HepG2 (cell line): ENCODE results near the gene SDK1. TPM values are rescaled to one million over a fixed set of nuclear protein-coding genes. Genes with fewer than 3 reads are reported as not detected.

ENCODE experiments used
- ATAC-seq: fragments of 200-7000 bp; cut with Tn5 transposase; 3 replicates; pipeline ENCODE4 v1.9.1; 2020; ENCODE audit warnings: mild to moderate bottlenecking, moderate library complexity
- BruUV-seq: library from RNA; stranded (reverse); fragments of 400-500 nt; replicated peaks from 2 replicates; lab custom pipeline; 2021; lab: Mats Ljungman, UMichigan
- CTCF ChIA-PET: fragments of 300-600 bp; formaldehyde crosslinking; extraction: SDS; loops from one replicate; lab custom pipeline; 2021; ENCODE audit warnings: low total read pairs, inconsistent platforms, low intra/inter-chr PET ratio; lab: Yijun Ruan, JAX
- POLR2A ChIA-PET: fragments of 350-600 bp; sonication (Branson Sonifier 250); formaldehyde crosslinking; loops from one replicate; lab custom pipeline; 2020; ENCODE audit warnings: antibody characterized with exemption, inconsistent platforms; lab: Yijun Ruan, JAX
- DNase-seq: peaks from one replicate; pipeline ENCODE4 v3.0.0-alpha.2; 2015; ENCODE audit warnings: low spot score
- FAIRE-seq: peaks from 3 replicates; lab custom pipeline; 2011; peaks lifted over from hg19 to GRCh38; lab: Jason Lieb, UNC
- H2AFZ ChIP-seq: one replicate; pipeline ENCODE4 v1.6.1; 2011; ENCODE audit warnings: low read length, inconsistent platforms
- H3K27ac ChIP-seq: fragments of 300-600 bp; 3 replicates; pipeline ENCODE4 v1.8.0; 2011; ENCODE audit warnings: mixed run types, mild to moderate bottlenecking, mixed read lengths, low read length, inconsistent platforms; ENCODE audit not compliant: insufficient read depth; ENCODE audit errors: extremely low read length
- H3K27me3 ChIP-seq, 2 experiments: fragments of 200-600 bp in 1 of 2; 2 replicates in 1 of 2; 3 replicates in 1 of 2; pipeline versions ENCODE4 v1.6.0 to v1.8.0; 2011; ENCODE audit warnings: low read length in 2 of 2, mild to moderate bottlenecking in 2 of 2, moderate library complexity in 2 of 2, inconsistent platforms in 1 of 2; ENCODE audit not compliant: insufficient read depth in 2 of 2, control insufficient read depth in 1 of 2
- H3K36me3 ChIP-seq, 2 experiments: fragments of 200-600 bp in 1 of 2; replicated peaks in 1 of 2; 2 replicates in 1 of 2; 3 replicates in 1 of 2; pipeline versions ENCODE4 v1.5.1 to v1.8.0; 2011; ENCODE audit warnings: low read length in 2 of 2, inconsistent platforms in 1 of 2; ENCODE audit not compliant: insufficient read depth in 2 of 2, control insufficient read depth in 1 of 2
- H3K4me1 ChIP-seq: 2 replicates; pipeline ENCODE4 v1.5.1; 2012; ENCODE audit warnings: low read length, inconsistent platforms; ENCODE audit not compliant: insufficient read depth
- H3K4me2 ChIP-seq: 2 replicates; pipeline ENCODE4 v1.6.0; 2011; ENCODE audit warnings: low read depth, low read length, inconsistent platforms
- H3K4me3 ChIP-seq, 3 experiments: fragments of 200-600 bp in 1 of 3; sonication (generic), shearing (Covaris generic) in 1 of 3; replicated peaks in 1 of 3; 2 replicates each; pipeline ENCODE4 v1.5.1; 2011 to 2016; ENCODE audit warnings: low read length in 3 of 3, inconsistent platforms in 2 of 3, low read depth in 2 of 3, mild to moderate bottlenecking in 2 of 3, control low read depth in 1 of 3, mixed read lengths in 1 of 3; ENCODE audit not compliant: insufficient read depth in 1 of 3
- H3K79me2 ChIP-seq: one replicate; pipeline ENCODE4 v1.6.1; 2011; ENCODE audit warnings: low read length, inconsistent platforms; ENCODE audit not compliant: insufficient read depth
- H3K9ac ChIP-seq: 2 replicates; pipeline ENCODE4 v1.6.0; 2011; ENCODE audit warnings: mild to moderate bottlenecking, low read depth, low read length, inconsistent platforms; ENCODE audit not compliant: insufficient read depth
- H3K9me3 ChIP-seq: 2 replicates; pipeline ENCODE4 v1.5.1; 2012; ENCODE audit warnings: mild to moderate bottlenecking, low read length
- H4K20me1 ChIP-seq: 2 replicates; pipeline ENCODE4 v1.6.0; 2011; ENCODE audit warnings: inconsistent platforms, mild to moderate bottlenecking, low read length, moderate library complexity; ENCODE audit not compliant: insufficient read depth
- KDM3A ChIP-seq: IDR thresholded peaks from 2 replicates; pipeline ENCODE4 v1.6.1; 2018; ENCODE audit warnings: low read depth, missing compliant biosample characterization
- MXD3 ChIP-seq: IDR thresholded peaks from 2 replicates; pipeline ENCODE4 v1.6.1; 2016; ENCODE audit warnings: mild to moderate bottlenecking, missing biosample characterization, missing genetic modification reagents
- MXI1 ChIP-seq: IDR thresholded peaks from 3 replicates; pipeline ENCODE4 v1.6.1; 2012; ENCODE audit warnings: low read depth, low read length, inconsistent platforms, borderline replicate concordance
- NFIC ChIP-seq: IDR thresholded peaks from 2 replicates; pipeline ENCODE4 v1.6.1; 2012; ENCODE audit warnings: mild to moderate bottlenecking, low read length, inconsistent platforms
- PRMT3 ChIP-seq: sonication (generic); formaldehyde crosslinking; IDR thresholded peaks from 2 replicates; pipeline ENCODE4 v1.8.1; 2022; ENCODE audit warnings: low read depth, mild to moderate bottlenecking, moderate library complexity, missing genetic modification reagents, borderline replicate concordance
- SP4 ChIP-seq: sonication (generic); formaldehyde crosslinking; IDR thresholded peaks from 2 replicates; pipeline ENCODE4 v1.8.1; 2023; ENCODE audit warnings: mild to moderate bottlenecking, missing genetic modification reagents
- ZFP41 ChIP-seq: sonication (generic); formaldehyde crosslinking; IDR thresholded peaks from 2 replicates; pipeline ENCODE4 v1.4.0; 2020; ENCODE audit warnings: mild to moderate bottlenecking, missing genetic modification reagents, borderline replicate concordance
- ZNF296 ChIP-seq: sonication (generic); formaldehyde crosslinking; conservative IDR thresholded peaks from 2 replicates; pipeline ENCODE4 v1.5.0; 2020; ENCODE audit warnings: mild to moderate bottlenecking, missing genetic modification reagents
- ZNF33A ChIP-seq: sonication (generic); formaldehyde crosslinking; IDR thresholded peaks from 2 replicates; pipeline ENCODE4 v1.5.1; 2020; ENCODE audit warnings: missing genetic modification reagents, mild to moderate bottlenecking, moderate library complexity, borderline replicate concordance
- WGBS: methylation state at CpG from one replicate; pipeline ENCODE4 v1.1.6; 2017; ENCODE audit warnings: low lambda C conversion rate; 5-methylcytosine and 5-hydroxymethylcytosine counted together
- in situ Hi-C: cut with HindIII; loops from 2 replicates; pipeline ENCODE4 v1.10.0; 2017; ENCODE audit warnings: low pct_unique_long_range_greater_than_20kb; ENCODE audit not compliant: extremely low pct_ligation_motif_present
- intact Hi-C: fragments of 100-400 bp; cut with micrococcal nuclease; formaldehyde crosslinking; loops from one replicate; pipeline ENCODE4 v1.10.0; 2022; ENCODE audit not compliant: unreplicated experiment
- polyA plus RNA-seq, 8 experiments: library from polyadenylated mRNA; depleted of rRNA in 3 of 8; stranded (reverse) in 7 of 8; unstranded in 1 of 8; fragments of >200 nt; fragmentation: Illumina TruSeq in 4 of 8; extraction: Trizol in 4 of 8; gene quantifications; 2 replicates each; pipeline versions ENCODE4 v1.2.1 to v1.2.3, GENCODE V29; 2011 to 2016; ENCODE audit warnings: low read depth in 4 of 8, missing spikeins in 1 of 8, mixed read lengths in 1 of 8; ENCODE audit not compliant: insufficient read depth in 1 of 8
- total RNA-seq, 5 experiments: library from RNA; depleted of rRNA; stranded (reverse); fragments of >200 nt; fragmentation: Illumina TruSeq; extraction: Trizol; gene quantifications; 2 replicates each; pipeline ENCODE4 v1.2.3, GENCODE V29; 2016; ENCODE audit warnings: low read depth in 1 of 5
- TF ChIP-seq, protein P1 (sequence below): IDR thresholded peaks from 2 replicates; pipeline ENCODE4 v1.6.1; 2016; ENCODE audit warnings: missing genetic modification reagents, missing compliant biosample characterization

SDK1 gene
- total and polyA plus RNA-seq, 2 of the 13 experiments (the other 11 are each of a cell fraction or from before 2014, with no cell fraction given) = 0.35 to 2.4 TPM

DNA sequence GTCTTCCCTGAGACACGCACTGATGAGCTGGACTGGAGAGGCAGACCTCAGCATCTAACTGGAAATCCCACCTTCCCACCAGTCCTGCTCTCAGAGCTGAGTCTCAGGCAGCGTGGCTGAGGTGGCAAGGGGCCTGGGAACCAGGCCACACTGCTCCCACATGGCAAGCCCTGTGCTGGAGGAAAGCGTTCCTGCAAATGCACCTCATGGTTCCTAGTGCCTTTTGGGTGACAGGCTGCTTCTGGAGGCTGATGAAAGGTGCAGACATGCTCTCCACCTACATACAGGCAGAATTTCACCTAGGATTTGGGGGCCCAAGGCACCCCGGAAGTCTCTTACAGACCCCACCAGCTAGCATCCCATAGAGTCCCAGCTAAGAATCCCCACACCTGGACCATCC is 948.2 kb downstream of the SDK1 start:
- ATAC-seq (no peak), FAIRE-seq (no peak), DNase-seq (no peak)
- H2AFZ ChIP-seq = no peak overlapping the region
- in situ Hi-C loops = no loop called here
- ChIA-PET CTCF (no interaction called here), POLR2A (no interaction called here)
- TF ChIP-seq NFIC (no peak), MXD3 (CRISPR knock-in tag) (no peak), MXI1 (no peak), ZNF296 (no peak), ZNF33A (CRISPR knock-in tag) (no peak)
- H3K36me3 ChIP-seq = no peaks in the 10 kb centered on the region
- WGBS = no CpG with 5 or more reads among the region's 4 CpGs
- H4K20me1 ChIP-seq = no peaks in the 10 kb centered on the region
- H3K4me1 ChIP-seq = no peaks in the 10 kb centered on the region
- no peak overlapping the region for H3K9ac ChIP-seq
- H3K27me3 ChIP-seq = no peaks in the 10 kb centered on the region
- H3K4me2 ChIP-seq = no peak overlapping the region
- no peak overlapping the region for H3K4me3 ChIP-seq
- intact Hi-C loops = no loop called here
- H3K79me2 ChIP-seq = no peaks in the 10 kb centered on the region
- no peak overlapping the region for H3K27ac ChIP-seq
- H3K9me3 ChIP-seq = no peaks in the 10 kb centered on the region
- no TSS peak for BruUV-seq

- Histone ChIP-seq H3K4me3 (no peak overlapping the region), H3K36me3 (no peaks in the 10 kb centered on the region), H3K9ac (no peak overlapping the region), H3K79me2 (no peaks in the 10 kb centered on the region), H3K4me2 (no peak overlapping the region), H4K20me1 (no peaks in the 10 kb centered on the region), H3K27ac (no peak overlapping the region), H3K27me3 (no peaks in the 10 kb centered on the region), H2AFZ (no peak overlapping the region), H3K4me1 (no peaks in the 10 kb centered on the region), H3K9me3 (no peaks in the 10 kb centered on the region)
- TF ChIP-seq ZFP41 (CRISPR knock-in tag) = no peak
- TF ChIP-seq SP4 = no peak
- TF ChIP-seq PRMT3 = no peak
- TF ChIP-seq KDM3A (CRISPR knock-in tag) = no peak
- TF ChIP-seq, protein P1, sequence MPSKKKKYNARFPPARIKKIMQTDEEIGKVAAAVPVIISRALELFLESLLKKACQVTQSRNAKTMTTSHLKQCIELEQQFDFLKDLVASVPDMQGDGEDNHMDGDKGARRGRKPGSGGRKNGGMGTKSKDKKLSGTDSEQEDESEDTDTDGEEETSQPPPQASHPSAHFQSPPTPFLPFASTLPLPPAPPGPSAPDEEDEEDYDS (CRISPR knock-in tag) = no peak
- no peak for FAIRE-seq
- no TSS peak for BruUV-seq
- CTCF ChIA-PET = no interaction called here
- no peak for ATAC-seq
- WGBS = 78% methylated on average over 6 of the region's 6 CpGs
- DNase-seq = no peak
- intact Hi-C loops (no loop called here), in situ Hi-C loops (no loop called here)
- POLR2A ChIA-PET = no interaction called here
Measured at GRCh38 chr7:4255336-4255735, 954.3 kb downstream of the SDK1 start.
